Endothelial cell of umbilical vein (primary cell): ENCODE results near the gene CNTNAP2. TPM values are rescaled to one million over a fixed set of nuclear protein-coding genes. Genes with fewer than 3 reads are reported as not detected.

Experiments
- BruUV-seq: library from RNA; stranded (reverse); fragments of 400-500 nt; replicated peaks from 2 replicates; lab custom pipeline; 2021; lab: Mats Ljungman, UMichigan
- CTCF ChIA-PET: fragments of 300-600, 350-600 bp; sonication (Branson Sonifier 250); formaldehyde crosslinking; loops from one replicate; lab custom pipeline; 2021; ENCODE audit warnings: antibody characterized with exemption, inconsistent platforms; lab: Charles Lee
- POLR2A ChIA-PET: fragments of 300-600, 350-600 bp; sonication (Branson Sonifier 250); formaldehyde crosslinking; loops from one replicate; lab custom pipeline; 2021; ENCODE audit warnings: antibody characterized with exemption, inconsistent platforms; lab: Charles Lee
- DNase-seq: peaks from one replicate; pipeline ENCODE4 v3.0.0-alpha.2; 2011; ENCODE audit warnings: low read depth, low spot score
- FAIRE-seq: peaks from 2 replicates; lab custom pipeline; 2011; peaks lifted over from hg19 to GRCh38; lab: Jason Lieb, UNC
- H2AFZ ChIP-seq: 2 replicates; pipeline ENCODE4 v1.6.0; 2012; ENCODE audit warnings: low read depth, low read length, control low read depth, inconsistent platforms
- H3K27ac ChIP-seq: 2 replicates; pipeline ENCODE4 v1.5.1; 2011; ENCODE audit warnings: low read depth, mild to moderate bottlenecking, control low read depth, low read length, moderate library complexity; ENCODE audit not compliant: insufficient read depth
- H3K27me3 ChIP-seq, 2 experiments: 2 replicates each; pipeline versions ENCODE4 v1.6.0 to v1.6.1; 2011; ENCODE audit warnings: low read length in 2 of 2, mixed read lengths in 1 of 2; ENCODE audit not compliant: control insufficient read depth in 2 of 2, insufficient read depth in 2 of 2
- H3K36me3 ChIP-seq, 2 experiments: 2 replicates in 1 of 2; 3 replicates in 1 of 2; pipeline ENCODE4 v1.5.1; 2011; ENCODE audit warnings: low read length in 2 of 2, mild to moderate bottlenecking in 1 of 2, moderate library complexity in 1 of 2; ENCODE audit not compliant: control insufficient read depth in 2 of 2, insufficient read depth in 2 of 2; ENCODE audit errors: extremely low read depth in 1 of 2
- H3K4me1 ChIP-seq: 3 replicates; pipeline ENCODE4 v1.5.1; 2011; ENCODE audit warnings: mild to moderate bottlenecking, low read length; ENCODE audit not compliant: control insufficient read depth, insufficient read depth; ENCODE audit errors: extremely low read depth
- H3K4me2 ChIP-seq: 2 replicates; pipeline ENCODE4 v1.6.1; 2011; ENCODE audit warnings: low read length, control low read depth, mixed read lengths; ENCODE audit not compliant: insufficient read depth
- H3K4me3 ChIP-seq, 3 experiments: fragments of 200-600 bp in 1 of 3; sonication (generic), shearing (Covaris generic) in 1 of 3; replicated peaks in 1 of 3; 2 replicates each; pipeline ENCODE4 v1.5.1; 2011 to 2016; ENCODE audit warnings: control low read depth in 3 of 3, low read length in 3 of 3, mild to moderate bottlenecking in 2 of 3, inconsistent platforms in 1 of 3, low read depth in 1 of 3, moderate library complexity in 1 of 3; ENCODE audit not compliant: insufficient read depth in 1 of 3
- H3K79me2 ChIP-seq: 2 replicates; pipeline ENCODE4 v1.6.0; 2012; ENCODE audit warnings: low read length, inconsistent platforms; ENCODE audit not compliant: control insufficient read depth, insufficient read depth
- H3K9ac ChIP-seq: replicated peaks from 2 replicates; pipeline ENCODE3; 2011; ENCODE audit warnings: low read length, control low read depth; ENCODE audit not compliant: insufficient read depth; ENCODE audit errors: extremely low read depth
- H3K9me1 ChIP-seq: replicated peaks from 3 replicates; pipeline ENCODE4 v1.6.0; 2011; ENCODE audit warnings: mild to moderate bottlenecking, low read length; ENCODE audit not compliant: control insufficient read depth, insufficient read depth; ENCODE audit errors: extremely low read depth
- H3K9me3 ChIP-seq: replicated peaks from 2 replicates; pipeline ENCODE4 v1.5.1; 2012; ENCODE audit warnings: low read length, inconsistent platforms; ENCODE audit not compliant: control insufficient read depth, insufficient read depth
- H4K20me1 ChIP-seq: replicated peaks from 2 replicates; pipeline ENCODE3; 2011; ENCODE audit warnings: mild to moderate bottlenecking, low read length; ENCODE audit not compliant: control insufficient read depth, insufficient read depth; ENCODE audit errors: extremely low read depth
- EZH2 ChIP-seq: IDR thresholded peaks from 2 replicates; pipeline ENCODE4 v1.6.1; 2012; ENCODE audit warnings: borderline replicate concordance, low read depth, mild to moderate bottlenecking, moderate library complexity, low read length, inconsistent platforms; ENCODE audit not compliant: severe bottlenecking
- FOS ChIP-seq: IDR thresholded peaks from 2 replicates; pipeline ENCODE4 v1.6.1; 2011; ENCODE audit warnings: mild to moderate bottlenecking, low read length, moderate library complexity, borderline replicate concordance; ENCODE audit not compliant: insufficient read depth
- GATA2 ChIP-seq: IDR thresholded peaks from 2 replicates; pipeline ENCODE4 v1.7.0; 2011; ENCODE audit warnings: low read depth, mild to moderate bottlenecking, moderate library complexity, mixed read lengths, low read length; ENCODE audit not compliant: insufficient read length, insufficient read depth
- JUN ChIP-seq: IDR thresholded peaks from 2 replicates; pipeline ENCODE4 v1.6.1; 2011; ENCODE audit warnings: borderline replicate concordance, low read depth; ENCODE audit not compliant: insufficient read length, insufficient read depth
- MYC ChIP-seq: IDR thresholded peaks from one replicate; pipeline ENCODE4 v1.6.1; 2011; ENCODE audit warnings: mild to moderate bottlenecking, low read depth, low read length
- POLR2A ChIP-seq: IDR thresholded peaks from 2 replicates; pipeline ENCODE4 v1.6.1; 2012; ENCODE audit warnings: low read depth, mild to moderate bottlenecking, control low read depth, low read length
- POLR2AphosphoS5 ChIP-seq: IDR thresholded peaks from 2 replicates; pipeline ENCODE4 v1.6.1; 2012; ENCODE audit warnings: low read depth, mild to moderate bottlenecking, control low read depth, low read length, moderate library complexity; ENCODE audit not compliant: insufficient read depth
- dilution Hi-C: fragments of 300-500 bp; cut with MboI; formaldehyde crosslinking; loops from one replicate; pipeline ENCODE4 v1.15.0; 2019; ENCODE audit warnings: low sequenced_read_pairs; ENCODE audit not compliant: extremely low pct_ligation_motif_present
- intact Hi-C: fragments of 100-400 bp; cut with micrococcal nuclease; formaldehyde crosslinking; loops from one replicate; pipeline ENCODE4 v1.10.0; 2022
- polyA plus RNA-seq, 4 experiments: library from polyadenylated mRNA; depleted of rRNA in 3 of 4; stranded (reverse) in 3 of 4; unstranded in 1 of 4; fragments of >200 nt; gene quantifications; 2 replicates each; pipeline versions ENCODE4 v1.2.1 to v1.2.3, GENCODE V29; 2011 to 2012; ENCODE audit warnings: missing spikeins in 1 of 4
- total RNA-seq: library from RNA; stranded (reverse); gene quantifications from 2 replicates; pipeline ENCODE4 v1.2.3, GENCODE V29; 2021
- TF ChIP-seq, protein P1 (sequence below), 2 donors: IDR thresholded peaks; 1 replicate in 1 of 2; 2 replicates in 1 of 2; pipeline ENCODE4 v1.5.1; 2011; ENCODE audit warnings: low read length in 2 of 2, mild to moderate bottlenecking in 2 of 2, moderate library complexity in 2 of 2, control low read depth in 1 of 2, inconsistent platforms in 1 of 2, low read depth in 1 of 2; ENCODE audit not compliant: insufficient read depth in 1 of 2; ENCODE audit errors: extremely low read depth in 1 of 2
- TF ChIP-seq, protein P2 (sequence below): IDR thresholded peaks from 2 replicates; pipeline ENCODE4 v1.6.1; 2011; ENCODE audit not compliant: insufficient read depth, insufficient read length

Gene CNTNAP2
- total and polyA plus RNA-seq, 2 donors (not counting 3 experiments of a cell fraction or from before 2014, with no cell fraction given) = not detected

DNA sequence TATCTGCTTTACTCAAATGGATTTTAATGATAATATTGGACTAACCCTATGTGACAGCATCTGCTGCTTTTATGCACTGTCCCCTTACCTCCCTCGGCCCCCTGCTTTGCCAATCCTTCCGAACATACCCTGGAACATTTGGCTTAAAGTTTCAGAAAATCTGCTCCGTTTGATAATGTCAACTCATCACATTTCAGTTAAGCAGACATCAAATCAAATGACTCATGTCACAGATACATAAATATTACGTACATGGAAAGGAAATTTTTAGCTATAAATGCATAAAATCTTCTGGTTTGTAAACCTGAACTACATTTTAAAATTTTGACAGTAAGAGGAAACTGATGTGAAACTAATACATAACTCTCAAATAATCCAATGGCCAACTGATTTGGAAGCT, 98.2 kb downstream of the CNTNAP2 start:
- Histone ChIP-seq H3K79me2 (no peaks in the 10 kb centered on the region), H3K4me3 (no peak overlapping the region), H3K27me3 (no peaks in the 10 kb centered on the region), H4K20me1 (no peaks in the 10 kb centered on the region), H3K9me1 (no peaks in the 10 kb centered on the region), H3K4me1 (no peaks in the 10 kb centered on the region), H3K9me3 (peaks cover 3% of the 10 kb centered on the region), H3K36me3 (no peaks in the 10 kb centered on the region), H2AFZ (no peak overlapping the region), H3K9ac (no peak overlapping the region), H3K4me2 (no peak overlapping the region), H3K27ac (no peak overlapping the region)
- TF ChIP-seq EZH2 (no peak), GATA2 (no peak), POLR2A (no peak), JUN (no peak), POLR2AphosphoS5 (no peak), MYC (no peak), FOS (no peak)
- TF ChIP-seq, protein P1, sequence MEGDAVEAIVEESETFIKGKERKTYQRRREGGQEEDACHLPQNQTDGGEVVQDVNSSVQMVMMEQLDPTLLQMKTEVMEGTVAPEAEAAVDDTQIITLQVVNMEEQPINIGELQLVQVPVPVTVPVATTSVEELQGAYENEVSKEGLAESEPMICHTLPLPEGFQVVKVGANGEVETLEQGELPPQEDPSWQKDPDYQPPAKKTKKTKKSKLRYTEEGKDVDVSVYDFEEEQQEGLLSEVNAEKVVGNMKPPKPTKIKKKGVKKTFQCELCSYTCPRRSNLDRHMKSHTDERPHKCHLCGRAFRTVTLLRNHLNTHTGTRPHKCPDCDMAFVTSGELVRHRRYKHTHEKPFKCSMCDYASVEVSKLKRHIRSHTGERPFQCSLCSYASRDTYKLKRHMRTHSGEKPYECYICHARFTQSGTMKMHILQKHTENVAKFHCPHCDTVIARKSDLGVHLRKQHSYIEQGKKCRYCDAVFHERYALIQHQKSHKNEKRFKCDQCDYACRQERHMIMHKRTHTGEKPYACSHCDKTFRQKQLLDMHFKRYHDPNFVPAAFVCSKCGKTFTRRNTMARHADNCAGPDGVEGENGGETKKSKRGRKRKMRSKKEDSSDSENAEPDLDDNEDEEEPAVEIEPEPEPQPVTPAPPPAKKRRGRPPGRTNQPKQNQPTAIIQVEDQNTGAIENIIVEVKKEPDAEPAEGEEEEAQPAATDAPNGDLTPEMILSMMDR (IDR thresholded peaks at IDR 0.05; ENCODE audit: extremely low read depth in 1 of 2, insufficient read depth in 1 of 2, low read depth in 1 of 2, low read length in 2 of 2) = no peak
- TF ChIP-seq, protein P2, sequence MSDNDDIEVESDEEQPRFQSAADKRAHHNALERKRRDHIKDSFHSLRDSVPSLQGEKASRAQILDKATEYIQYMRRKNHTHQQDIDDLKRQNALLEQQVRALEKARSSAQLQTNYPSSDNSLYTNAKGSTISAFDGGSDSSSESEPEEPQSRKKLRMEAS = no peak
- intact Hi-C loops (no loop called here), dilution Hi-C loops (no loop called here)
- DNase-seq (no peak), FAIRE-seq (no peak)
- no TSS peak for BruUV-seq
- ChIA-PET CTCF (no interaction called here), POLR2A (no interaction called here)
